SK-N-SH treated with all-trans-retinoic acid at 6 μM for 48 hours (cell line): Measurements from ENCODE around the gene PGBD1.

Source experiments
- ATAC-seq: fragments of 200-7000 bp; cut with Tn5 transposase; 3 replicates; pipeline ENCODE4 v1.9.1; 2020; ENCODE audit warnings: mild to moderate bottlenecking, moderate library complexity
- BACH2 ChIP-seq: fragments of 250-450 bp; sonication (Bioruptor Pico); IDR thresholded peaks from 2 replicates; pipeline ENCODE4 v1.9.0; 2021; ENCODE audit warnings: mild to moderate bottlenecking, borderline replicate concordance
- CREB5 ChIP-seq: fragments of 250-450 bp; sonication (Bioruptor Pico); IDR thresholded peaks from 2 replicates; pipeline ENCODE4 v1.5.1; 2020; ENCODE audit warnings: low read depth, mild to moderate bottlenecking, moderate library complexity
- CSDC2 ChIP-seq: fragments of 250-450 bp; sonication (Bioruptor Pico); IDR thresholded peaks from 2 replicates; pipeline ENCODE4 v1.5.0; 2020; ENCODE audit warnings: mild to moderate bottlenecking, moderate library complexity
- CSRNP3 ChIP-seq: fragments of 250-450 bp; sonication (Bioruptor Pico); IDR thresholded peaks from 2 replicates; pipeline ENCODE4 v1.5.1; 2021; ENCODE audit warnings: mild to moderate bottlenecking, moderate library complexity
- ESRRG ChIP-seq: fragments of 250-450 bp; sonication (Bioruptor Pico); IDR thresholded peaks from 2 replicates; pipeline ENCODE4 v1.6.1; 2021; ENCODE audit warnings: mild to moderate bottlenecking
- GLIS3 ChIP-seq: fragments of 250-450 bp; sonication (Bioruptor Pico); IDR thresholded peaks from 2 replicates; pipeline ENCODE4 v1.5.0; 2020; ENCODE audit warnings: mild to moderate bottlenecking, moderate library complexity
- ISL1 ChIP-seq: fragments of 250-450 bp; sonication (Bioruptor Pico); IDR thresholded peaks from 2 replicates; pipeline ENCODE4 v2.1.2; 2022; ENCODE audit warnings: mild to moderate bottlenecking, moderate library complexity
- OSR1 ChIP-seq: fragments of 250-450 bp; sonication (Bioruptor Pico); IDR thresholded peaks from 2 replicates; pipeline ENCODE4 v1.8.0; 2022; ENCODE audit warnings: moderate library complexity, mild to moderate bottlenecking, inconsistent platforms
- PATZ1 ChIP-seq: fragments of 250-450 bp; sonication (Bioruptor Pico); IDR thresholded peaks from 2 replicates; pipeline ENCODE4 v1.8.0; 2020; ENCODE audit warnings: mild to moderate bottlenecking, moderate library complexity, borderline replicate concordance
- POU6F1 ChIP-seq: fragments of 250-450 bp; sonication (Bioruptor Pico); IDR thresholded peaks from 2 replicates; pipeline ENCODE4 v1.8.0; 2021; ENCODE audit warnings: low read depth, mild to moderate bottlenecking, moderate library complexity, borderline replicate concordance
- PPARA ChIP-seq: fragments of 250-450 bp; sonication (Bioruptor Pico); IDR thresholded peaks from 2 replicates; pipeline ENCODE4 v1.5.0; 2020; ENCODE audit warnings: mild to moderate bottlenecking, borderline replicate concordance
- RARB ChIP-seq: fragments of 250-450 bp; sonication (Bioruptor Pico); IDR thresholded peaks from 2 replicates; pipeline ENCODE4 v1.8.0; 2021; ENCODE audit warnings: mild to moderate bottlenecking, moderate library complexity
- SNAI2 ChIP-seq: fragments of 250-450 bp; sonication (Bioruptor Pico); IDR thresholded peaks from 2 replicates; pipeline ENCODE4 v1.5.0; 2020; ENCODE audit warnings: mild to moderate bottlenecking, moderate library complexity
- TCF4 ChIP-seq: fragments of 250-450 bp; sonication (Bioruptor Pico); IDR thresholded peaks from 2 replicates; pipeline ENCODE4 v1.8.0; 2021; ENCODE audit warnings: mild to moderate bottlenecking, moderate library complexity, borderline replicate concordance
- TOX ChIP-seq: fragments of 250-450 bp; sonication (Bioruptor Pico); IDR thresholded peaks from 2 replicates; pipeline ENCODE4 v1.8.0; 2021; ENCODE audit warnings: mild to moderate bottlenecking, moderate library complexity, borderline replicate concordance
- TSHZ2 ChIP-seq: fragments of 250-450 bp; sonication (Bioruptor Pico); IDR thresholded peaks from 2 replicates; pipeline ENCODE4 v1.5.0; 2020; ENCODE audit warnings: mild to moderate bottlenecking, moderate library complexity
- ZFP30 ChIP-seq: fragments of 450-650 bp; formaldehyde crosslinking; IDR thresholded peaks from 2 replicates; pipeline ENCODE4 v1.5.0; 2022; ENCODE audit warnings: mild to moderate bottlenecking, moderate library complexity
- ZNF565 ChIP-seq: fragments of 450-650 bp; formaldehyde crosslinking; conservative IDR thresholded peaks from 2 replicates; pipeline ENCODE4 v1.5.0; 2020; ENCODE audit warnings: low read depth, mild to moderate bottlenecking, moderate library complexity
- ZNF70 ChIP-seq: fragments of 450-650 bp; formaldehyde crosslinking; IDR thresholded peaks from 2 replicates; pipeline ENCODE4 v1.5.0; 2020; ENCODE audit warnings: mild to moderate bottlenecking, moderate library complexity
- ZNF8 ChIP-seq: fragments of 450-650 bp; formaldehyde crosslinking; IDR thresholded peaks from 2 replicates; pipeline ENCODE4 v1.5.0; 2020; ENCODE audit warnings: mild to moderate bottlenecking, moderate library complexity

Gene PGBD1

GRCh38 chr6:28311139-28311823 lies 29.9 kb downstream of the PGBD1 start:
- TF ChIP-seq GLIS3 (no peak), ZNF8 (CRISPR knock-in tag) (no peak), ZNF565 (CRISPR knock-in tag) (no peak), CSRNP3 (CRISPR knock-in tag) (no peak), TCF4 (CRISPR knock-in tag) (no peak), ISL1 (CRISPR knock-in tag) (no peak), SNAI2 (no peak), ZNF70 (CRISPR knock-in tag) (no peak), PATZ1 (CRISPR knock-in tag) (no peak), RARB (CRISPR knock-in tag) (no peak), OSR1 (no peak)
- no peak for ATAC-seq

- ATAC-seq = no peak
- no peak for TF ChIP-seq CSRNP3 (CRISPR knock-in tag)
- TF ChIP-seq ZNF565 (CRISPR knock-in tag) = no peak
- no peak for TF ChIP-seq ISL1 (CRISPR knock-in tag)
- no peak for TF ChIP-seq CSDC2 (CRISPR knock-in tag)
- no peak for TF ChIP-seq TOX
- TF ChIP-seq ZNF70 (CRISPR knock-in tag) = no peak
- TF ChIP-seq TCF4 (CRISPR knock-in tag) = no peak
- no peak for TF ChIP-seq SNAI2
- no peak for TF ChIP-seq RARB (CRISPR knock-in tag)
- no peak for TF ChIP-seq TSHZ2
- TF ChIP-seq ZFP30 = no peak
- no peak for TF ChIP-seq OSR1
- TF ChIP-seq GLIS3 = no peak
- TF ChIP-seq ESRRG = no peak
- no peak for TF ChIP-seq CREB5 (CRISPR knock-in tag)
- TF ChIP-seq BACH2 (CRISPR knock-in tag) = no peak
- TF ChIP-seq PPARA (CRISPR knock-in tag) = no peak
- no peak for TF ChIP-seq POU6F1 (CRISPR knock-in tag)
Measured at GRCh38 chr6:28312939-28313338, 31.6 kb downstream of the PGBD1 start.
